Stimulated activated CD4-positive, alpha-beta T cell treated with anti-CD3 and anti-CD28 coated beads, Interleukin-12 subunit alpha, Interleukin-12 subunit beta, amount 100 ng/mL, for 48 hours (primary cell): ENCODE measurements around the gene ANXA6.

Experiments used
- DNase-seq, 3 donors: peaks; one replicate each; pipeline ENCODE4 v3.0.0-alpha.2; 2020; ENCODE audit warnings: low read depth in 2 of 3, low spot score in 1 of 3

ANXA6 gene

GRCh38 chr5:151067632-151068432 is 89.7 kb downstream of the ANXA6 start:
- no peak for DNase-seq

GRCh38 chr5:151066920-151067319 is 90.7 kb downstream of the ANXA6 start:
- DNase-seq, result no peak

GRCh38 chr5:151065609-151066008 is 92.0 kb downstream of the ANXA6 start:
- no peak for DNase-seq

GRCh38 chr5:151064916-151065499 is 92.6 kb downstream of the ANXA6 start:
- no peak for DNase-seq

GRCh38 chr5:151063142-151063989 is 94.2 kb downstream of the ANXA6 start:
- no peak for DNase-seq

- no peak for DNase-seq
These were observed 95.0 kb downstream of the ANXA6 start for GRCh38 chr5:151062405-151063141.

- no peak for DNase-seq
These were observed 96.8 kb downstream of the ANXA6 start for GRCh38 chr5:151060742-151061141.

- no peak for DNase-seq
These were observed 98.6 kb downstream of the ANXA6 start for GRCh38 chr5:151058891-151059489.

GRCh38 chr5:151058301-151058700 is 99.3 kb downstream of the ANXA6 start:
- no peak for DNase-seq

- DNase-seq, result no peak
These were observed 100.9 kb downstream of the ANXA6 start for GRCh38 chr5:151056379-151057325.

GRCh38 chr5:151055336-151055735 is 102.2 kb downstream of the ANXA6 start:
- DNase-seq, result no peak

GRCh38 chr5:151054709-151055108 is 102.9 kb downstream of the ANXA6 start:
- DNase-seq, result no peak

- no peak for DNase-seq
These were observed 103.7 kb downstream of the ANXA6 start for GRCh38 chr5:151053796-151054462.

GRCh38 chr5:151052836-151053235 is 104.7 kb downstream of the ANXA6 start:
- no peak for DNase-seq

- no peak for DNase-seq
These were observed 105.5 kb downstream of the ANXA6 start for GRCh38 chr5:151051931-151052608.

GRCh38 chr5:151051066-151051930 is 106.3 kb downstream of the ANXA6 start:
- peak in 2 of 3 donors; percentile 54 to 62 for DNase-seq
